Prostate gland (tissue), 2 donors: Measurements from ENCODE around the gene BIN1.

Source experiments
- CTCF ChIP-seq, 4 experiments: fragments of 200-600 bp in 2 of 4; fragments of 450-650 bp in 2 of 4; sonication (generic) in 2 of 4; IDR thresholded peaks; 1 replicate in 3 of 4; 2 replicates in 1 of 4; pipeline ENCODE4 v1.5.1; 2016 to 2019; ENCODE audit warnings: antibody characterized with exemption in 4 of 4, mild to moderate bottlenecking in 2 of 4, moderate library complexity in 2 of 4
- POLR2A ChIP-seq: fragments of 450-650 bp; IDR thresholded peaks from one replicate; pipeline ENCODE4 v1.6.1; 2016; ENCODE audit warnings: antibody characterized with exemption, mild to moderate bottlenecking
- POLR2AphosphoS5 ChIP-seq: sonication (generic); formaldehyde crosslinking; IDR thresholded peaks from one replicate; pipeline ENCODE4 v1.6.1; 2017; ENCODE audit warnings: antibody characterized with exemption

DNA sequence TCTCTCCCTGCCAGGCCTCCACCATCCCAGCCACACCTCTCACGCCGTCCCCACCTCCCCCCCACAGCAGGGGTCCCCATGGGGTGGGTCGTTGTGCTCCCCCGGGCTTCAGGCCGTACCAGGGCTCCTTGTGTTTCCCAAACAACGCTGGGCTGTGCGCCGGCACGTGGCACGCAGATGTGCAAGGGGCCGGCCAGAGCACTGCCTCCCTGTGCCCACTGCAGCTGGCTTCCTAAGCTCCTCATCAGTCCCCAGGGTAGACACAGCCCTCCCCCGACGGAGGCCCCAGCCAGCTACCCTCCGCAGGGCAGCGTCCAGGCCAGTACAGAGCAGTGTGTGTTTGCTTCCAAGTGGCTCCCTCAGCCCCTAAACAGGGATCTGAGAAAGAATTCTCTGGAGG lies 34.0 kb downstream of the BIN1 start:
- no peak for TF ChIP-seq POLR2A
- no peak for TF ChIP-seq CTCF (IDR thresholded peaks at IDR 0.05)
- no peak for TF ChIP-seq POLR2AphosphoS5
